Measurements from ENCODE around the gene TRPM4.

DNA sequence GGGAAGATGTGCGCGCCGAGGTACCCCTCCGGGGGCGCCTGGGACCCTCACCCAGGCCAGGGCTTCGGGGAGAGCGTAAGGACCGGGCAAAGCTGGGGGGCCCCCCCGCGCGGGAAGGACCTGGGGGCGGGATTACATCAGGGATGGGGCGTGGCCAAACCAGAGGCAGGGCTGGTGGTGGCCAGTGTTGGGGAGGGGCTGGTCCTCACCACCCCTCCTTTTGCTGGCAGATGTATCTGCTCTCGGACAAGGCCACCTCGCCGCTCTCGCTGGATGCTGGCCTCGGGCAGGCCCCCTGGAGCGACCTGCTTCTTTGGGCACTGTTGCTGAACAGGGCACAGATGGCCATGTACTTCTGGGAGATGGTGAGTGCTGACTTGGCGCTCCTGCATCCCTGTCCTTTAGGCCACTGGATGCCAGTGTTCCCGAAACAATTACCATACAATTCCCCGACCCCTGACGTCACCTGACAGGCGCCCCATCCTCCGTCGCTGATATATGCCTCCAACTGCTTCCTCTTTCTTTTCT, 25.3 kb downstream of the TRPM4 start:
- TF ChIP-seq, protein P1, sequence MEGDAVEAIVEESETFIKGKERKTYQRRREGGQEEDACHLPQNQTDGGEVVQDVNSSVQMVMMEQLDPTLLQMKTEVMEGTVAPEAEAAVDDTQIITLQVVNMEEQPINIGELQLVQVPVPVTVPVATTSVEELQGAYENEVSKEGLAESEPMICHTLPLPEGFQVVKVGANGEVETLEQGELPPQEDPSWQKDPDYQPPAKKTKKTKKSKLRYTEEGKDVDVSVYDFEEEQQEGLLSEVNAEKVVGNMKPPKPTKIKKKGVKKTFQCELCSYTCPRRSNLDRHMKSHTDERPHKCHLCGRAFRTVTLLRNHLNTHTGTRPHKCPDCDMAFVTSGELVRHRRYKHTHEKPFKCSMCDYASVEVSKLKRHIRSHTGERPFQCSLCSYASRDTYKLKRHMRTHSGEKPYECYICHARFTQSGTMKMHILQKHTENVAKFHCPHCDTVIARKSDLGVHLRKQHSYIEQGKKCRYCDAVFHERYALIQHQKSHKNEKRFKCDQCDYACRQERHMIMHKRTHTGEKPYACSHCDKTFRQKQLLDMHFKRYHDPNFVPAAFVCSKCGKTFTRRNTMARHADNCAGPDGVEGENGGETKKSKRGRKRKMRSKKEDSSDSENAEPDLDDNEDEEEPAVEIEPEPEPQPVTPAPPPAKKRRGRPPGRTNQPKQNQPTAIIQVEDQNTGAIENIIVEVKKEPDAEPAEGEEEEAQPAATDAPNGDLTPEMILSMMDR (IDR thresholded peaks at IDR 0.05) = no peak
- no peak for TF ChIP-seq ZFX (IDR thresholded peaks at IDR 0.05; ENCODE audit: borderline replicate concordance)

Measured in 22Rv1 (cell line).